ENCODE measurements around the gene RASSF3.

Gene RASSF3

DNA sequence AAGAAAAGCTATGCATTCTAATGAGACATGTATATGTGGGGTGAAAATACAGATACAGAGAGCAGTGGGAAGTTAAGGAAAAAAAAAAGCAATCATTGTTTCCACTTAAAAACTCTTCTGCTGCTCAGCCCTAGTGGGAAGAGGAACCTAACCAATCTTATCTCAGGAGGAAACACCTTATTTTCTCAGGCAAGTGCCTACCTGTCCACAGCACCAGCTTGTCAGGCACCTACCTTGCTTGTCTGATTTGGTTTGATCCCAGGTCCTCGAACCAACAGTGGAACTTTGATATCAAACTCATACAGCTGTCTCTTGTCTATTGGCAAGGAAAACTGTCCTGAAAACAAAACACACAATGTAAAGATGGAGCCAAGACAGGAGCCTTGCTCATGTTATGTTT lies 126.5 kb downstream of the RASSF3 start:
- DNase-seq = no peak

DNA sequence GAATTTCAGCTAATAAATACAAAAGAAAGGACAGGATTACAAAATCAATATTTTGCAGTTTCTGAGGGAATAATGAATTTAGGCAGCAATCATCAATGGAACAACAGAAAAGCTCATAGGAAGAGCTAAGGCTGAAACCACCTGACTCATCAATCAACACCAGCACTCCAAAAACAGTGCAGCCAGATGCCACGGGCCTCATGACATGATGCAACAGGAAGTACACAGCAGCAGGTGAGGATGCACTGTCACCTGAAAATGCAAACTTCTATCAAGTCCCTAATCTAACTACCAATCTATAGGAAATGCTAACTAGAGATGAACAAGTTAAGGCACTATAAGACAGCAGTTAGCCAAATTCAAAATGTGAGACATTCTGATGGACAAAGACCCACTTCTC lies 127.2 kb downstream of the RASSF3 start:
- no peak for DNase-seq

DNA sequence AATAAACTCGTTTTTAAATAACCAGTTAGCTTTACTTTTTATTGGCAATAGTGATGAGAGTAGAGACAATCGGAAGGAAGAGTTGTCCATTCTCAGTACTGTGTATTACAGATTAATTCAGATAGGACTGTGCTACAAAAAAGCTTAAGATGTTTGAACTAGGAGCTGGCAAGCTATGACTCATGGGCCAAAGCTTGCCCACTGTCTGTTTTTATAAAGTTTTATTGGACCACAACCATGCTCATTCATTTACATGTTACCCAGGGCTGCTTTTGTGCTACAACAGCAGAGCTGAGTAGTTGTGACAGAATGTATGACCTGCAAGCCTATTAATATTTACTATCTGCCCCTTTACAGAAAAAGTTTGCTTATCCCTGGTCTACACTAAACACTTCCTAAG lies 129.5 kb downstream of the RASSF3 start:
- DNase-seq = no peak

DNA sequence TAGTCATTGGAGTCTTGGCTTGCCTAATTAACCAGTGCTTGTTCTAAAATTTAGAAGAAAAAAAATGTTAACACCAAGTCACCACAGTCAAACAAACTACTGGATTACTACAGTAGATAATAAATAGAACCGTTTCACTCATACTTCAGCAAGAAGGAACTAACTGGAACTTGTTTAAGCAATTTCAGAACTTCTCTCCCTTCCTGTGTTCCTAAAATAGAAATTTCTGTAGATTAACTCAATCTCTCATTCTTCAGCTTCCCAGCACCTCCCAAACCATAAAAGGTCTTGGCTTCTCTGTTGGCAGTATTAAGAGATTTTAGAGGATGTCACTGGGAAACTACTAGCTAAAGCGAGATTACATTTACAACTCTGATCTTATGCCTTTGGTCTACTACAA lies 130.4 kb downstream of the RASSF3 start:
- no peak for DNase-seq

DNA sequence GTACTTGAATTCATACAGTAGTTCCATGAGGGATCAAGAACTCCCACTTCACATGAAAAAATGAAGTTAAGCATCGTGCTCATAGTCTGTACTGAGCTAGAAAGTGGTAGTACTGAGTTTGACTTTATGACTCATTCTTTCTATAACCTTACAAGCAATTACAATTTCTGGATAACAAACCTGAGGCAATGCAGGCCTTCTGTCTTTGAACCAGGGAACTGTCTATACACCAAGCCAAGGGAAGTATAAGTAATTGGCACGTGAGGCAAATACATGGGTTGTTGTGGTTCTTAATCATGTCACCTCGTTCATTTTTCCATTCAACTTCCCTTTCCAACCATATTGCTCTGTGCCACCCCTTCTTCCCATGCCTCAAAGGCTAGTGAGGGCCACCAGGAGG lies 132.1 kb downstream of the RASSF3 start:
- no peak for DNase-seq

DNA sequence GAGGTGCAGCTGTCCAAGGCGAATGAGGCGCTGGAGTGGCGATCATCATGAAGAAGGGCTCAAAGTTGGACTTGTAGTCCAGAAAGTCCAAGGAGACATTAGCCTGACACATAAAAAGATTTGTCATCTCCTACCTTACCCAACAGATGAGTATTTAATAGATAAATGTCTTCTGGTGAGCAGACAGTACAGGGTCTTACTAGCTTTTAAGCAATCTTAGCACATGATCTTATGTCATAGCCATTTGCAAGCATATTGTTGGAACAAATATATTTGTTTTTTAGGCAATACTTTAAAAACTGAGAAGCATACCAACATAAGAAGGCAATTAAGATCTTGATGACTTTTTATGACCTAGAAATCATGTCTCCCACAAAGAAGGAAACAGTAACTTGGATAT lies 132.9 kb downstream of the RASSF3 start:
- no peak for DNase-seq

DNA sequence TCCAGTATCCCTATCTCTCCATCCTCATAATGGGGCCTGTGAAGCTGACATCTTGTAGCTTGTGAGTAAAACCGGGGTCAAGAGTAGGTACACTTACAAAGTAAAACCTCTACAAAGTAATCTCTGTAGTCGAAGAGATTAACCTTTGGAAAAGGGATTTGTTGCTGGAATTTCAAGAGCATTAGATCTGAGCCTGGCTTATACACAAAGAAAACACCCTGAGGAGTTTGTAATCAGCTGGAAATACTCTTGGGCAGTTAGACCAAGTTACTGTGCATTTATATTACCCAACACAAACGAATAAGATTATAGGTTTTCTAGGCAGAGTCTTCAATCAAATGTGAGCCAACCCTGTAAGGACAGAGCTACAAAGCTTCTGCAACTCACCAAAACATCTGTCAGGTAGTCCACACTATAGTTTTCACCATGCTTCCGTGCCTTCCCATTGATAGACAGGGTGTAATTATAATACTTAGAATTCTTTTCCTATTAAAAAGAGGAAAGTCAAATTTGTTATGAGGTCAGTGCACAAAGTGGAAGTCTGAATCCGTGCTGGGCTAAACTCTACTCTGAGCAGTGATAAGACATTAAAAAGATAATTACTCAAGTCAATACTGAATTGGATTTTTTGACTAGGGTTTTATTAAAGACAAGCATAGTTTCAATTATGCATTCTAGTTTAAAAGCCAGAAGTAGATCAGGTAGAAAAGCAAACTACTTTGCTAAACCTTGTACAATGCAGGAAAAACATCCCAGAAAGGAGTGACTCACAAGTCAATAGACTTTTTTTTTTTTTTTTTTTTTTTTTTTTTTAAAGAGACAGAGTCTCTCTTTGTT lies 134.3 kb downstream of the RASSF3 start:
- DNase-seq = no peak

DNA sequence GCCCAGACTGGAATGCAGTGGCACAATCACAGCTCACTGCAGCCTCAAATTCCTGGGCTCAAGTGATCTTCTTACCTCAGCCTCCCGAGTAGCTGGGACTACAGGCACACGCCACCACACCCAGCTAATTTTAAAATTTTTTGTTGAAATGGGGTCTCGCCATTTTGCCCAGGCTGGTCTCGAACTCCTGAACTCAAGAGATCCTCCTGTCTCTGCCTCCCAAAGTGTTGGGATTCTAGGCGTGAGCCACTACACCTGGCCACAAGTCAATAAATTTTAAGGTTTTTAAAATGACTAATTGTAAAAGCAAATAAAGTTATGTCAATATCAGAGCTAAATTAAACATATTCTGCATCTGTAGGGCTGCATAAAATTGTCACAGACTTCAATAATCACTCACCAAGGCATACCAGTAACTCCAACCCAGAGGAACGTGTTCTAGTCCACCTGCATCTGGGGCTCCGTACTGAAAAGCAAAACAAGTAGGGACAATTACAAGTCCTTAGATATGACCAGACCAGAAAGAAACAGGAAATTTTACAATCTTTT lies 135.0 kb downstream of the RASSF3 start:
- DNase-seq = no peak

DNA sequence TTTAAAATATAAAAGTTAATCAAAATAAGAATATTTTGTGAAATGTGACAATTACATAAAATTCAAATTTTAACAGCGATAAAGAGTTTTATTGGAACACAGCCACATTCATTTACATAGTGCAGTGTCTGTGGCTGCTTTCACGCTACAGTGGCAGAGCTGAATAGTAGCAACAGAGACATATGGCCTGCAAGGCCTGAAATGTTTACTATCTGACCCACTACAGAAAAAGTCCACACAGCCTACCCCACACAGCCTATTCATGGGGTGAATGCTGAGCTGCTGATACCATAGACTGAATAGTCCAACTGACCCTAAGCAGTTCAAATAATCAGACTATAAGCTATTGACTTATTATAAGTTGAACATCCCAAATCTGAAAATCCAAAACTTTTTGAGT lies 135.7 kb downstream of the RASSF3 start:
- no peak for DNase-seq

DNA sequence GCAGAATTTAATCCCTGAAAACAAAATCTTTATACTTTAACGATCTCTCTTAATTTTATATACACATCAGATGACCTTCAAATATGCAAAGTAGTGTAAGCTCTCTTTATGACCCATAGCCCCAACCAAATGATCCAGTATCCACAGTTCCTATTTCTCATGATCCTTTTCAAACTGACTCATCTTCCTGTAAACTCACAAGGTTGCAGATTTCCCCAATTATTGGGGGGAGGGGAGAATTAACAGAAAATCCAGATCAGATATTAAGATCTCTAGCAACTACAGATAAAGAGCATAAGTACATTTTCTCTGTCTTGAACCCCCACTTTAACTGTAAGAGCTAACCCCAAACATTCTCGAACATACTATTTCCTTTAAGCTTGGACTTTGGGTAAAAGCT lies 136.4 kb downstream of the RASSF3 start:
- no peak for DNase-seq

All from OCI-M1 (cell line).